ENCODE data around the gene BIN1.

The BIN1 gene

GRCh38 chr2:127058246-127058953, 48.6 kb downstream of the BIN1 start:
- no peak for DNase-seq (ENCODE audit: low read depth)

- DNase-seq (ENCODE audit: low read depth), result no peak
These were observed 49.3 kb downstream of the BIN1 start for GRCh38 chr2:127057371-127058245.

GRCh38 chr2:127056631-127057370, 50.2 kb downstream of the BIN1 start:
- DNase-seq (ENCODE audit: low read depth), result no peak

DNA sequence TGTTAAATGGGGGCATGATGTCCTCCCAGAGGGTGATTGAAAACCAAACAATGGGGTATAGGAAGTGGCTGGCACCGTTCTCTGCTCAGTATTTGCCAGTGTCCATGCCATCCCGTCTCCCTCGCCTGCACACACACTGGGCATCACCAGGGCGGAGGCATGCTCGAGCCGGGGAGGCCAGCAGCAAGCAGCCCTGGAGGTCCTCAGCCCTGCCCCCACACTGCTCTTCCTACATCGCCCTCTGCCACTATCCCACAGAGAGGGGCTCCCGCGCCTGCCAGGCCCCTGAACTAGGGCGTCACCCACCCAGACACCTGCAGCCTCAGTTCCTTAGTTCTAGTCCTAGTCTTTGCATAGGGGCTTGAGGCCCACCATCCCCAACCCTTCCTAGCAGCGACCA, 50.9 kb downstream of the BIN1 start:
- DNase-seq (ENCODE audit: low read depth), result no peak

DNA sequence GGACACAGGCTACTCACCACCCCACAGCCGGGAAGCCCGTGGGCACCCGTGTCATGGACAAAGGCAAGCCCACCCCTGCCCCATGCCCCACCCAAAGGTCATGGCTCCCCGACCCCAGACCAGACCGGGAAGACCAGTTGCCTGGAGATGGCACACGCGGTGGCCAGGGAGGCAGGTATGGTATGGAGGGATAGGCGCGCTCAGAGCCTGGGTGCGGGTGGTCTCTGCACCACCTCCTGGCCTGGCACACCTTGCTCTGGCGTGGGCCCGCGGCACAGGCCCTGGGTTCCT, 51.2 kb downstream of the BIN1 start:
- no peak for DNase-seq (ENCODE audit: low read depth)

DNA sequence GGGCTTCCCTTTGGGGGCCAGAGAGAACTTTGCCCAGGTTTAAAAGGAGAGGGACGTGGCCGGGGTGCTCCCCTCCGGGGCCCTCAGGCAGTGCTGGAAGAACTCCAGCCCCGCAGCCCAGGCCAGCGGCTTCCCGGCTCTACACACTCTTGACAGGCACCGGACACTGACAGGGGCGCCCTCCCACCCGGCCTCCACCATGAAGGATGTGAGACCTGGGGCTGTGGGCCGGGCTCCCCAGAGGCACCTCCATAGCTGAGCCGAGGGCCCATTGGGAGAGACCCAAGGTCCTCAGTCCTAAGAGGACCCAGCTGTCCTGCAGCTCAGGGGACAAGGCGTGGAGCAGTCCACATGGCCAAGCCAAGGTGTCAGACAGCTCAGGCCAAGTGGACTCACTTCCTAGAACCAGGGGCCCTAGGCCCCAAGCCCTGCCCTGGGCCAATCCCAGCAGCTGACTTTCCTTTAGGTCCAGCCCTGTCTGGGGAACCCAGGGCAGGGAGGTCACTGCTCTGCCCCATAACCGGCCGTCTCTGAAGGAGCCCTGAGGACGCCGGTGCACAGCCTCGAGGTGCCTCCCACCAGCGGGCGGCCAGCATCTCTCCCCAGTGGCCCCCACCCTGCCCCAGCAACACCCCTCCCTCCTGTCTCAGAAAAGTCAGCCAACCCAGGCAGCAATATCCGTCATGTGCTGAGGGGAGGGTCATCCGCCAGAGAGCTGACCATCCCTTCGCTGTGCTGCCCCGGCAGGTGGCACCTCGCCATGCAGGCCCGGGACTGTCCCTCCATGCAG, 51.8 kb downstream of the BIN1 start:
- no peak for DNase-seq (ENCODE audit: low read depth)

DNA sequence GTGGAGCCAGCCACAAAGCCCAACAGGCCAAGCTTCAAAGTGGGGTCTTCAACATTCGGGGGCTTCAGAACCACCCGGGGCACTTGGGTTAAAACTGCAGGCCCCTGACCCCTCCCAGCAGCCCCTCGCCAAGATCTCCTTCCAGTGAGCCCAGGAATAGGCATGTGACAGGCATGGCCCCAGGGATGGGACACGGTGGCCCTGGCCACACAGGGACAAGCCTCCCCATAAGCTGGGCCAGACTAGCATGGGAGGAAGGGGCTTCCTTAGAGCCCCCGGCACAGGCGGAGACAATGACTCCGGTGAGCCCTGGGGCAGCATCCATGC, 52.4 kb downstream of the BIN1 start:
- DNase-seq (ENCODE audit: low read depth), result no peak

GRCh38 chr2:127053731-127054603, 53.0 kb downstream of the BIN1 start:
- no peak for DNase-seq (ENCODE audit: low read depth)

DNA sequence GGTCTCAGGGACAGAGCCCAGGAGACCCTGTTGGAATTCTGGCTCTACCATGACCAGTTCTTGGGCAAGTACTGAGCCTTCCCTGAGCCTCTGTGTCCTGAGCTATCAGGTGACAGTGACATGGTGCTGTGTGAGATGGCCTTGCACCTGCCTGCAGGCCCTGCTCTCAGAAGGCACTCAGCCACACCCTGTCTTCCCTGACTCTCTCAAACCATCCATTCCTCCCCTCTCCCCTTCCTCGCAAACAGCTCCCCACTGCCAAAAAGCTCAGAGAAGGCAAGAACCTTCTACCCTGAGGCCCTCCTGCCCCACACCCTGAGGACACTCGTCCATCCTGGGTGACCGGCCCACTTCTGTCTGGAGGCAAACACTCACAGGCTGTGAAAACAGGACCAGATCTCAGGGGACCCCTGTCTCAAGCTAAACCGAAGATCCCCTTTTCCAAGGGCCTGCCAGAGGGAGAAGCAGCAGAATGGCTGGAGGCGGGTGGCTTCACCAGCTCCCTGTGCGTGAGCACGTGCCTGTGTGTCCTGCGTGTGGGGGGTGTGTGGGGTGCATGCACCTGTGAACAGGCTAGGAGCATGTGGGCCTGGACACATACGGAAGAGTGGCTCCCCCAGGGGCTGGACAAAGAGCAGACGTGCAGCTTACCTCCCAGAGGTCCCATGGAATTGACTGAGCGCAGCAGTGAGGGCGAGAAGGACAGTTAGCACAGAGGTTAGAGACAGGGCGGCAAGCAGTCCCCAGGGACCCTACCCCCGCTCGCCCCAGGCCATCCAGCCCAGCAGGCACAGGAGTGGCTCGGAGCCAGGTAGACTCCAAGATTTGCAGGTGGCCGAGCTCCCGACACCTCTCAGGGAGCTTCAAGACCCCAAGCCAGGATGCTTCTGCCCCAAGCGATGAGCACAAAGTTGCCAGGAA, 53.9 kb downstream of the BIN1 start:
- no peak for DNase-seq (ENCODE audit: low read depth)

- DNase-seq (ENCODE audit: low read depth), result no peak
These were observed 54.7 kb downstream of the BIN1 start for GRCh38 chr2:127052057-127052770.

GRCh38 chr2:127051116-127052056, 55.6 kb downstream of the BIN1 start:
- no peak for DNase-seq (ENCODE audit: low read depth)

DNA sequence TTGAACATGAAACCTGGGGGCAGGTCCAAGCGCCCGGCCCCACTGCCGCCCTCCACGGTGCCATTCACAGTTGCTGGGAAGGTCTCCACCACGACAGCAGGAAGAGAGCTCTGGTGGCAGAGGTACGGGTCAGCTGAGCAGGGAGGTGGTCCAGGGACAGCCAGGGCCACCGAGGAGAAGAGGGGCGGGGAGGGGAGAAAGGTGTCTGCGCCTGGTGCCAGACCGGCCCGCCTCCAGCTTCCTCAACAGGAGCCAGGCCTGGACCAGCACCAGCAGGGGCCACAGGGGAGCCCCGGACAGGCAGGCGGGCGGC, 56.2 kb downstream of the BIN1 start:
- DNase-seq (ENCODE audit: low read depth), result no peak

GRCh38 chr2:127049927-127050802, 56.8 kb downstream of the BIN1 start:
- DNase-seq (ENCODE audit: low read depth), result no peak

DNA sequence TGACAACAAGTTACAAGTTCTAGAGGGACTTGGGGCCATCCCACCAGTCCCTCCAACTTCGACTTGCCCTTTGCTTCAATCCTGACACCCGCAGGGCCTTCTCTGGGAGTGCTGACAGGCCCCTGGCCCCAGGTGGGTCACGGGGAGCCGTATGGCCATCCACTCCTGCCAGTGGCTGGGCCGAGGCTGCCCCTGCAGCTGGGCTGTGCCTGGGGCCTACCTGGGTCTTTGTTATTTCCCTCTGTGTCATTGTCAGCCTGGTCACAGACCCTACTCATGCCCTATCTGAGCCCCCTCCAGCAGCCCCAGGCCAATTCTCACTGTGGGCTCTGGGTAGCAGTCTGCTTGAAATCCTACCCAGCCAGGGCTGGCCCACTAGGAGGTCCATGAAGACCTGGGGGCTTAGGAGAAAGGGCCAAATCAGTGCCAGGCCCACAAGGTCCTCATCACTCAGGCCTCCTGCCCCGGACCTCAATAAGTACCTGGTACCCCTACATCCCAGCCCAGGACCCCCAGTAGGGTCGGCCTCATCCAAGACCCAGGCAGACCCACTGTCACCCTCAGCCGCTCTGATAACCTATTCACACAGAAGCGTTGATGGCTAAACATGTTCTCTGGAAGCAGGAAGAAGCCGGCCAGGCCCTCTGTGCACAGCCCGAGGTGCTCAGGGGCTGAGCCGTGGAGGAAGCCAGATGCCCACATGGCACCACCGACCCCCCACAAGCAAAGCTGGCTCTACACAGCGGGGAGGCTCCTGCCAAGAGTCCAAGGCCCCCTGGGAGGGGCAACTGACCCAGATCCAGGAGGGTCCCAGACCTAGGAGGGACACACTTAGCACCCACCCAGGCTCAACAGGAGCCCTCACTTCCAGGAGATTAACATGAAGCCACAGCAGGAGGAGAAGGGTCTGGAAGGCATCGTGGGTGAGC, 57.7 kb downstream of the BIN1 start:
- DNase-seq (ENCODE audit: low read depth), result no peak

DNA sequence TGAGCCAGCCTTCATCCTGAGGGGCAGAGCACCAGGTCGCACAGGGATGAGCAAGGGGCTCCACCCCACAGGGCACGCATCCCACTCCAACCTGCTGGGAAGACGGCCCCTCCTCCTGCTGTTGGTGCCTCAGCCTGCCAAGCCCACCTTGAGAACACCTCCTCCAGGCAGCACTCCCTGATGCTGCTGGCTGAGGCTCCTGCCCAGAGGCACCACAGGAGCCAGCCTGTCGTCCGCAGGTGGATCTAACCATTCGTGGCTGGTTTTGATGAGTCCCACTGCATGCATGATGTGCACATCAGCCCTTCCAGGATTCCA, 58.4 kb downstream of the BIN1 start:
- no peak for DNase-seq (ENCODE audit: low read depth)

DNA sequence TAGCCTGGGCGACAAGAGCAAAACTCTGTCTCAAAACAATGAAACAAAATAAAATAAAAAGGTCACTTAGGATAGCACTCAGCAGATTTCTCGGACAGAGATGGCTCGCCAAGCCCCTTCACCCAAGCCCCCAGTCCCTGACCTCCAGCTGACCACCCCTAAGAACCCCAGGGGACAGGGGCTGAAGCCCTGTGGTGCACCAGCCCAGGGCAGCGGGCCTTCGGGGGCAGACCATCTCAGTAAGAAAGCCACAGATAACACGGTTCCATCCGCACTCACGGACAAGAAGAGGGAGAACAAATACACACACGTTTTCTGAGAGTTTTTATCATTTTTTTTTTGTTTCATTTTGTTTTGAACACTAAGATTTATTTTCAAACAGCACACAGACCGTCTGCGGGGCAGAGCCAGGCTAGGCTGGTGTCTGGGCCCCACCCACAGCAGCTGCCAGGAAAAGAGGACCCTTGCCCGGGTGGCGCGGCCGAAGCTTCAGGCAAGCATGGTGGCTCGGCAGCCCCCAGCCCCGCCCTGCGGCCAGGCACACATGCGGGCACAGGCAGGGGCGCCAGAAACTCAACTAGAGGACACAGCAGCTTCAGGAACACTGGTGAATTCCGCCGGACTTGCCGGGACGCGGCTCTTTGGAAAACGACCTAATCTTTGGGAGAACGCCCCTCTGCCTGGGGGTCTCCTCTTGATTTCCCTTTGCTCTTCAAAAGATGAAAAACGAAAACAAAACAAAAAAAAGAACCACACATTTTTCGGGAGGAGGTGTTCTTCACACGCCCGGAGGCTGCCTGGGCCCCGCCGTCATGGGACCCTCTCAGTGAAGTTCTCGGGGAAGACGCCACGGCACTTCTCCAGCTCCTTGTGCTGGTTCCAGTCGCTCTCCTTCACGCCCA, 59.0 kb downstream of the BIN1 start:
- no peak for DNase-seq (ENCODE audit: low read depth)
